Glutamatergic neuron (in vitro differentiated cells): ENCODE data around the gene C6orf136. TPM values are rescaled to one million over a fixed set of nuclear protein-coding genes. Genes with fewer than 3 reads are reported as not detected.

ENCODE experiments used
- DNase-seq: peaks from one replicate; pipeline ENCODE4 v3.0.0; 2022
- H3K27ac Mint-ChIP-seq: one replicate; pipeline ENCODE4 v1.8.0; 2020; ENCODE audit warnings: mild to moderate bottlenecking, mixed read lengths, inconsistent platforms; ENCODE audit not compliant: unreplicated experiment
- H3K27me3 Mint-ChIP-seq: one replicate; pipeline ENCODE4 v1.8.0; 2020; ENCODE audit warnings: mild to moderate bottlenecking, moderate library complexity, mixed read lengths, inconsistent platforms; ENCODE audit not compliant: unreplicated experiment
- H3K36me3 Mint-ChIP-seq: one replicate; pipeline ENCODE4 v1.8.0; 2020; ENCODE audit warnings: mild to moderate bottlenecking, mixed read lengths, inconsistent platforms; ENCODE audit not compliant: unreplicated experiment
- H3K4me1 Mint-ChIP-seq: one replicate; pipeline ENCODE4 v1.8.0; 2020; ENCODE audit warnings: mild to moderate bottlenecking, low read depth, mixed read lengths, inconsistent platforms; ENCODE audit not compliant: unreplicated experiment
- H3K4me3 Mint-ChIP-seq: one replicate; pipeline ENCODE4 v1.8.0; 2020; ENCODE audit warnings: mild to moderate bottlenecking, mixed read lengths, inconsistent platforms; ENCODE audit not compliant: unreplicated experiment
- H3K9me3 Mint-ChIP-seq: one replicate; pipeline ENCODE4 v1.8.0; 2020; ENCODE audit warnings: mild to moderate bottlenecking, moderate library complexity, mixed read lengths, inconsistent platforms; ENCODE audit not compliant: unreplicated experiment
- total RNA-seq: library from RNA; stranded (reverse); fragmentation: NEBNext Ultra II Directional; extraction: Animal tissue kit (Norgen Biotek cat#: 25700); gene quantifications from one replicate; pipeline ENCODE4 v1.2.1, GENCODE V29; 2021; ENCODE audit not compliant: unreplicated experiment
- TF ChIP-seq, protein P1 (sequence below): fragments of 200-600 bp; sonication (generic); IDR thresholded peaks from one replicate; pipeline ENCODE4 v1.5.0; 2021; ENCODE audit not compliant: partially characterized antibody, unreplicated experiment

C6orf136 gene
- total RNA-seq, 1 donor from 2014 or later: 13.7 TPM

DNA sequence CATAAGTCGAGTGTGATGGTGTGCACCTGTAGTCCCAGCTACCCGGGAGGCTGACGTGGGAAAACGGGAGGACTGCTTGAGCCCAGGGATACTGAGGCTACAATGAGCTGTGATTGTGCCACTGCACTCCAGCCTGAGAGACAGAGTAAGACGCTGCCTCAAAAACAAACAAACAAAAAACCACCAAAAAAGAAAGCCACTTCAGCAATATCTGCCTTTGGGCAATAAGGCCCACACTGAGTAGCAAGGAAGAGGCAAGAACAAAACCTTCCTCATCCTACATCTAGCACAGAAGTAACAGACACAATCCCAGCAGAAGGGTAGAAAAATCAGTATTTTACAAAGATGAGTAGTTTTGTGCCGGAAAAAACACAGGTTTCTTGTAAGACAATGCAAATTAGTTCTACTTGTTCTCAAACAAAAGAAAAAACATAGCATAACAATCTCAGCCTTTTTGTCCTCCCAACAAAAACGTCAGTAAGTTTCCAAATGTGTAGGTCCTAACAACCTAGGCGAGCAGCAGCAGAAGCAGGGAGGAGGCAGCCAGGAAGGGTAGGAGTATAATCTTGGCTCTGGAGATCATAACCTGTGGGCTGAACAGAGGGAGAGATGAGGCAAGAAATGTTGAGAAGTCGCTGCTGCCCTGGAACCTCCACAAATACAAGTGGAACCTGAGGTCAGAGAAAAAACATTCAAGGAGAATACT lies 35.6 kb upstream of the C6orf136 start:
- TF ChIP-seq, protein P1, sequence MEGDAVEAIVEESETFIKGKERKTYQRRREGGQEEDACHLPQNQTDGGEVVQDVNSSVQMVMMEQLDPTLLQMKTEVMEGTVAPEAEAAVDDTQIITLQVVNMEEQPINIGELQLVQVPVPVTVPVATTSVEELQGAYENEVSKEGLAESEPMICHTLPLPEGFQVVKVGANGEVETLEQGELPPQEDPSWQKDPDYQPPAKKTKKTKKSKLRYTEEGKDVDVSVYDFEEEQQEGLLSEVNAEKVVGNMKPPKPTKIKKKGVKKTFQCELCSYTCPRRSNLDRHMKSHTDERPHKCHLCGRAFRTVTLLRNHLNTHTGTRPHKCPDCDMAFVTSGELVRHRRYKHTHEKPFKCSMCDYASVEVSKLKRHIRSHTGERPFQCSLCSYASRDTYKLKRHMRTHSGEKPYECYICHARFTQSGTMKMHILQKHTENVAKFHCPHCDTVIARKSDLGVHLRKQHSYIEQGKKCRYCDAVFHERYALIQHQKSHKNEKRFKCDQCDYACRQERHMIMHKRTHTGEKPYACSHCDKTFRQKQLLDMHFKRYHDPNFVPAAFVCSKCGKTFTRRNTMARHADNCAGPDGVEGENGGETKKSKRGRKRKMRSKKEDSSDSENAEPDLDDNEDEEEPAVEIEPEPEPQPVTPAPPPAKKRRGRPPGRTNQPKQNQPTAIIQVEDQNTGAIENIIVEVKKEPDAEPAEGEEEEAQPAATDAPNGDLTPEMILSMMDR: no peak
- no peak for DNase-seq
- Mint-ChIP-seq H3K36me3 (peaks cover 3% of the 10 kb centered on the region), H3K27ac (peak overlapping the region; percentile 41), H3K27me3 (peaks cover 11% of the 10 kb centered on the region), H3K4me3 (peak overlapping the region; percentile 64), H3K4me1 (peaks cover 28% of the 10 kb centered on the region), H3K9me3 (peaks cover 18% of the 10 kb centered on the region)

DNA sequence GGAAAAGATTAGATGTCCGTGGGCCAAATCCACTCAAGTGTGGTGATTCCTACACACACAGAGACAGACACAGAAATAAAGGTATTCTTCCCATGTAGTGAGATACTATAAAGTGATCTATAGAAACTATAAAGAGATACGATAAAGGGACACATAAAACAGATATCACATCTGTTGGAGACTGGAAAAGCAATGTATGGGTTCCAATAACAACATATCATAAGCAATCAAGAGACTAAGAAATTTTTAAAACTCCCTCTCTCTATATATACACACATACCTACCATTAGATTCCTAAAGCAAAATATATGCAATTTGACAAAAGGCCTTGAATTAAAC lies 35.1 kb upstream of the C6orf136 start:
- Mint-ChIP-seq H3K9me3 (peaks cover 23% of the 10 kb centered on the region), H3K27ac (peak overlapping the region; percentile 41), H3K27me3 (peaks cover 16% of the 10 kb centered on the region), H3K4me1 (peaks cover 28% of the 10 kb centered on the region), H3K36me3 (peaks cover 6% of the 10 kb centered on the region), H3K4me3 (peak overlapping the region; percentile 64)
- no peak for DNase-seq
- TF ChIP-seq, protein P1: no peak

DNA sequence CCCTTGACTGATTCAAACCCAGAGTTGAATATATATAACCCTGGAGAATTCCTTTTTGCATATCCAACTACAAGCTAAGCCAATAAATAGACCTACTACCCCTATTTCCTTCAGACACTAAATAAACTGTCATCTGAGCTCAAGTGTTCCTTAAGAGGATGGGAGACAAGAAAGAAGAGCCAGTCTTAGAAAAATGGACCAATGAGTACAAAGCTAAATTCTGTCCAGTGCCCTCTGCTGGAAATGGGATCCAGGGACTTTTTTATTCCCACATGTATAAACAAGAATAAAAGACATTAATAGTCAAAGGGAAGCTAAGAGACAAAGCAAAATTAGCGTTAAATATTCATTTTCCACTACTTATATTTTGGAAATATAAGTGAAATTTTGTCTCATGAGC lies 34.7 kb upstream of the C6orf136 start:
- Mint-ChIP-seq H3K27me3 (peaks cover 20% of the 10 kb centered on the region), H3K4me3 (peak overlapping the region; percentile 23), H3K4me1 (peaks cover 28% of the 10 kb centered on the region), H3K9me3 (peaks cover 27% of the 10 kb centered on the region), H3K27ac (peak overlapping the region; percentile 14), H3K36me3 (peaks cover 10% of the 10 kb centered on the region)
- no peak for DNase-seq
- TF ChIP-seq, protein P1: no peak

DNA sequence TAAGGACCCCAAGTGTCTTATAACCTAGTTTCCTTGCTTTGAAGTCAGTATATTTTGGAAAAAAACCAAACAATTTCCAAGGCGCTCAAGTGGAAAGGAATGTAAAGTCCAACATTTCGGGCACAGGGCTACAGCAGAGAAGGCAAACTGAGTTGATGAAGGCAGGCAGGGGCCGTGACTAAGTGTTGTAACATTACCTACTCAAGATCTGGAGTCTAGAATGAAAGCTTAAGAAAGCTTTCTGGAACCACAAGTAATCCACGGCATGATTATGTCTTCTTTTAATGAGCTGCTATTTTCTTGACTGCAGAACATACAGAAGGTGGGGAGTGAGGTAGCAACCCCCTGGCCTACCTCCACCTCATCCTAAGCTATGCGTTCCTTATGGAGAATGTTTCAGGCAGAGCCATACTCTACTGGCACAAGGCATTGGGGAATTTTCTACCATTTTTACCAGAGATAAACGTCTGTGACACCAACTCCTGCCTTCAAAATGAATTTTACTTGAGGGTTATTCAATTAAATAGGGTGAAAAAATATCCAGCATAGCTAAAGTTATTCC lies 34.2 kb upstream of the C6orf136 start:
- H3K4me3 Mint-ChIP-seq: peak overlapping the region; percentile 63
- peaks cover 28% of the 10 kb centered on the region for H3K4me1 Mint-ChIP-seq
- no peak for DNase-seq
- H3K36me3 Mint-ChIP-seq: peaks cover 10% of the 10 kb centered on the region
- peaks cover 29% of the 10 kb centered on the region for H3K9me3 Mint-ChIP-seq
- H3K27me3 Mint-ChIP-seq: peaks cover 25% of the 10 kb centered on the region
- peak overlapping the region; percentile 53 for H3K27ac Mint-ChIP-seq
- TF ChIP-seq, protein P1: no peak
